Spinal cord (tissue), 10 donors: ENCODE results near the gene C19orf38. TPM values are rescaled to one million over a fixed set of nuclear protein-coding genes. Genes with fewer than 3 reads are reported as not detected.

Experiments
- DNase-seq, 6 donors: peaks; one replicate each; pipeline versions ENCODE4 v3.0.0 to v3.0.0-alpha.2; 2013 to 2015; ENCODE audit warnings: low spot score in 6 of 6, low read depth in 4 of 6
- H3K27ac ChIP-seq: one replicate; pipeline ENCODE4 v1.5.1; 2013; ENCODE audit warnings: low read depth, low read length, control low read depth
- H3K27me3 ChIP-seq: one replicate; pipeline ENCODE4 v1.6.1; 2013; ENCODE audit warnings: low read length; ENCODE audit not compliant: control insufficient read depth, insufficient read depth
- H3K36me3 ChIP-seq: one replicate; pipeline ENCODE4 v1.6.1; 2013; ENCODE audit warnings: low read length; ENCODE audit not compliant: control insufficient read depth, insufficient read depth
- H3K4me1 ChIP-seq: one replicate; pipeline ENCODE4 v1.6.1; 2013; ENCODE audit warnings: low read length; ENCODE audit not compliant: control insufficient read depth, insufficient read depth
- H3K4me3 ChIP-seq: one replicate; pipeline ENCODE4 v1.5.1; 2013; ENCODE audit warnings: low read depth, low read length, control low read depth
- H3K9me3 ChIP-seq: one replicate; pipeline ENCODE4 v1.6.1; 2013; ENCODE audit warnings: low read length; ENCODE audit not compliant: control insufficient read depth, insufficient read depth
- WGBS: methylation state at CpG from one replicate; pipeline ENCODE4 v1.1.5; 2013; ENCODE audit warnings: missing lambda C conversion rate; ENCODE audit not compliant: insufficient coverage; 5-methylcytosine and 5-hydroxymethylcytosine counted together
- polyA plus RNA-seq, 2 donors: library from polyadenylated mRNA; unstranded; fragments of 120-200 nt; gene quantifications; one replicate each; pipeline ENCODE4 v1.2.1, GENCODE V29; 2013; ENCODE audit not compliant: insufficient read length in 2 of 2
- total RNA-seq, 2 donors: library from RNA; depleted of rRNA in 1 of 2; stranded (reverse); fragments of 120-200 nt in 1 of 2; fragments of >200 nt in 1 of 2; gene quantifications; one replicate each; pipeline versions ENCODE4 v1.2.3 to v1.2.4, GENCODE V29; 2013 to 2014
- donor health status: healthy.

Gene C19orf38
- total and polyA plus RNA-seq, 4 donors, result 1.3 to 2.9 (median 2.2) TPM

DNA sequence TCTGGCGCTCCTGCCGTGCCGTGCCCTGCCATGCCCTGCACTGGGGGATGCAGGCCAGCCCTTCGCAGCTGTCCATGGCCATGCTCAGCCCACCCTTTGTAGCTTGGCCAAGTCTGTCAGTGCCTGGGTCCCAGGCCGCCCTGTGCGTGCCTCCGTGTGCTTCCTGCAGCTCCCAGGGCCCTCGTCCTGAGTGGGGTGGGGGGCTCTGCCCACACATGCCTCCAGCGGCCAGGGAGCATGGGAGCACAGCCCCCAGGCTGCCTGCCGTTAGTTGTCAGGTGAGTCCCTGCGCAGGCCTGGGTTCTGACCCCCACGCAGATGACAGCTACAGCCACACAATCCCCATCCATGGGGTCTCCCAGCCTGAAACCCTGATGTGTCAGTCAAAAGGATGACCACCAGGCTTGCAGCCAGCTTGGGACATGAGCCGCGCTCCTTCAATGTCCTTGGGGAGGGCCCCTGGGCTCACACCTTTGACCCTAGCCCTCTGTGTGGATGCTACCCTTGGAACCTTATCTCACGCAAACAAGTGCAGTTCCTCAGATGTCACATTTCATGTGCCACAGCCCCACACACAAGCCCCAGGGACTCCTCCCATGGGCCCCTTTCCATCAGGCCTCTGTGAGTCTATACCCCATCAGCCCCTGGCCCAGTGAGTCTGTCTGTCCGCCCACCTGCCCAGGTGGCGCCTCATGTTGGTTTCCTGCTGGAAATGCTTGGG, 36.7 kb upstream of the C19orf38 start:
- H3K4me1 ChIP-seq, result peaks cover 6% of the 10 kb centered on the region
- no peaks in the 10 kb centered on the region for H3K27me3 ChIP-seq
- 92% methylated on average over 17 of the region's 17 CpGs for WGBS
- no peak overlapping the region for H3K4me3 ChIP-seq
- no peaks in the 10 kb centered on the region for H3K9me3 ChIP-seq
- no peak overlapping the region for H3K27ac ChIP-seq
- DNase-seq, result no peak
- peaks cover 91% of the 10 kb centered on the region for H3K36me3 ChIP-seq

DNA sequence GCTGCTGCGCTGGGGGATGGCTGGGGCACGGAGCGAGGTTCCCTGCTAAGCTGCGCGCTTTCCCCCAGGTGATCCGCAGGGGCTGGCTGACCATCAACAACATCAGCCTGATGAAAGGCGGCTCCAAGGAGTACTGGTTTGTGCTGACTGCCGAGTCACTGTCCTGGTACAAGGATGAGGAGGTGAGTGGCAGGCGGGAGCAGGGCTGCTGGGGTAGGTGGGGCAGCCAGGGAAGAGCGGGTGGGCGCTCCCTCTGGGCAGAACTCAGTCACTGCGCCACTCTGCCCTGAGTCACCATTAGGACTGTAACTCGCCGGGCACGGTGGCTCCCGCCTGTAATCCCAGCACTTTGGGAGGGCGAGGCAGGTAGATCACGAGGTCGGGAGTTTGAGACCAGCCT, 36.0 kb upstream of the C19orf38 start:
- Histone ChIP-seq H3K4me1 (peaks cover 6% of the 10 kb centered on the region), H3K36me3 (peaks cover 94% of the 10 kb centered on the region), H3K27ac (no peak overlapping the region), H3K9me3 (no peaks in the 10 kb centered on the region), H3K27me3 (no peaks in the 10 kb centered on the region), H3K4me3 (no peak overlapping the region)
- no peak for DNase-seq
- 94% methylated on average over 19 of the region's 19 CpGs for WGBS

DNA sequence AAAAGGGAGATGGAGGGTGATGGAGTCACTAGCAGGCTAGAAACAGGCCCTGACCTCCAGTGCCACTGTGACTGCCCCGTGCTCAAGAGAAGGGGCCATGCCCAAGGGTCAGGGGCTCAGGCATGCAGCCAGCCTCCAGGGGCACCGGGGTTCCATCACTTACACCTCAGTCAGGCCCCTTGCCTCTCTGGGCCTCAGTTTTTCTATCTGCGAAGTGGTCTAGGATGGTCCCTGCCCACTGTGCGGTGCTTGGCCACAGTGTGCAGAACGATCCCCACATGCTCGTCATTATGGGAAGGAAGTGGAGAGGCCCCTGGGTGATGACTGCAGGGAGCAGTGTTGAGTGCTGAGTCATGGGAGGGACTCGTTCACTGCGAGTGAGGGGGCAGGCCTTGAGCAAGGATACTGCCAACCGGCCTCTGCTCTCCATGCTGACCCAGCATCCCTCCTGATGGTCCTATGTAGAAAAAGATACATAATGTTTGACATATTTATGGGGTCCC, 35.3 kb upstream of the C19orf38 start:
- Histone ChIP-seq H3K4me3 (no peak overlapping the region), H3K27me3 (no peaks in the 10 kb centered on the region), H3K4me1 (peaks cover 6% of the 10 kb centered on the region), H3K9me3 (no peaks in the 10 kb centered on the region), H3K27ac (no peak overlapping the region), H3K36me3 (peaks cover 96% of the 10 kb centered on the region)
- 83% methylated on average over 8 of the region's 9 CpGs for WGBS
- DNase-seq, result no peak

DNA sequence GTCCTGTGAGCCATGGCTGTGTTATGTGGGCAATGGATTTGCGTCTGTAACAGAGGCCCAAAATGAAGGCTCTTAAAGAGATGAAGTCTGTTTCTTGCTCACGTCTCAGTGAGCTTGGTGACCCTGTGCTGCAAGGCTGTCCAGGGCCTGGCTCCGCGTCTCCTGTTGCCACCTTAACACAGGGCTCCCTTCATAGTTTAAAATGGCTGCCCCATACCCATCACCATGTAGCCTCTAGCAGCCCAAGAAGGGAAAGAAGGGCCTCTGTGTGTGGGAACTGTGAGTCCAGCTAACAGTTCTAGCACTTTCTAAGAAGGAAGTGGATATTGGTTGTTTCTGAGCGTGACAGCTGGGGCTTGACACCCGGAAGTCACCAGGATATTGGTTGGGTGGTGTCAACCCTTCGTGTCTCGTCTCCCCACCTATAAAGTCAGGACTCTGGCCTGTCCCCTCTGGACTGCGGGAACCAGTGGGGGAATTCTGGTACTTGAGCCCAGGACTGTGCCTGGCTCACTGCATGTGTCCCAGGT, 33.1 kb upstream of the C19orf38 start:
- H3K4me1 ChIP-seq, result peaks cover 11% of the 10 kb centered on the region
- H3K9me3 ChIP-seq, result no peaks in the 10 kb centered on the region
- H3K27me3 ChIP-seq, result no peaks in the 10 kb centered on the region
- WGBS, result 86% methylated on average over 7 of the region's 9 CpGs
- H3K27ac ChIP-seq, result no peak overlapping the region
- DNase-seq, result no peak
- peaks cover 96% of the 10 kb centered on the region for H3K36me3 ChIP-seq
- no peak overlapping the region for H3K4me3 ChIP-seq

DNA sequence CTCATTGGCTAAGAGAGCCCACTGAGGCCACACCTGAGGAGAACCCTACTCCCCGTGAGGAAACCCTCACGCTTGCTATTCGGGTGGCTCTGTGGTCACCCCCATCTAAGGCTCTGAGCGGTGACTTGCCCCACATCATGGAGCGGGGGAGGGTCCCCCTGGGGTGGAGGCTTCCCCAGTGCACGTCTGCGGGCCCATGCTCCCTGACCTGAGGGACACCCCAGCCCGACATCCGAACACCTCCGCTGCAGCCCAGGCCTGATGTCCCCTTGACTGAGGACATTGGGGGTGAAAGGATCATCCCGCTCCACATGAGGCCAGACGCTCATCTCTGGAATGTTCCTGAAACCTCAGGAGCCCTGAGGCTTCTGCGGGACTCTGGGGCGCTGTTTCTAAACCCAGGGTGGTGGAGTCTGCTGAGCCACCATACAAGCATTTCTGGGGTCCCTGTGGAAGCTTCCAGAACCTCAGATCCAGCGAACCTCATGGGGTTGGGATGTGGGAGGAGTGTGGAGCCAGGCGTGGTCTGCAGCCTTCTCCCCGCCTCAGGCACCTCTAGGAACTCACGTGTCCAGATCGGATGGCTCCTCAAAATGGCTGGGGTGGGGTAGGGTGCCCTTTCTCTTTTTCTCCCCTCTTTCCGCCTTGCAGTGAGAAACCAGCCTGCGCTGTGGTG, 32.1 kb upstream of the C19orf38 start:
- WGBS, result 94% methylated on average over 16 of the region's 21 CpGs
- H3K27ac ChIP-seq, result peak overlapping the region; percentile 82

DNA sequence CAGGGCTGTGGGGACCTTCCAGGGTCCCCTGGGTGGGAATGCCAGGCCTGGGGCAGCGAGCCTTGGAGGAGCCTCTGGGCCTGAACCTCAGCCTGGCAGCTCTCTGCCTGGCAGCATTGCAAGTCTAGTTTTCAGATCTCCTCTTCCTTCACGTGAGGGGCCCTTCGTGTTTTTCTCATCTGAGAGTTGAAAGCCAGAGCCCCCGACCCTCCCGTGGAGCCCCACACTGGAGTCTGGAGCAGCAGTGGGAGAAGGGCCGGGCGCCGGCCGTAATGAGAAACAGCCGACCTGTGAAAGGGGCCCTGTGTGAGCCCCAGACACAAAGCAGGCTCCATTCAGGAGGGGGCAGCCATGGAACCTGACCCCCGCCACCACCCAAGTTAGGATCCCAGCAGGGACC, 31.5 kb upstream of the C19orf38 start:
- Histone ChIP-seq H3K4me1 (peaks cover 11% of the 10 kb centered on the region), H3K9me3 (no peaks in the 10 kb centered on the region), H3K27ac (peak overlapping the region; percentile 82), H3K4me3 (peak overlapping the region; percentile 48), H3K36me3 (peaks cover 96% of the 10 kb centered on the region), H3K27me3 (no peaks in the 10 kb centered on the region)
- DNase-seq, result no peak
- WGBS, result 79% methylated on average over 11 of the region's 11 CpGs

More for the DNA sequence above, 32.1 kb upstream of the C19orf38 start:
- no peaks in the 10 kb centered on the region for H3K9me3 ChIP-seq
- no peaks in the 10 kb centered on the region for H3K27me3 ChIP-seq
- no peak for DNase-seq
- peaks cover 11% of the 10 kb centered on the region for H3K4me1 ChIP-seq
- peaks cover 96% of the 10 kb centered on the region for H3K36me3 ChIP-seq
- H3K4me3 ChIP-seq, result peak overlapping the region; percentile 48

DNA sequence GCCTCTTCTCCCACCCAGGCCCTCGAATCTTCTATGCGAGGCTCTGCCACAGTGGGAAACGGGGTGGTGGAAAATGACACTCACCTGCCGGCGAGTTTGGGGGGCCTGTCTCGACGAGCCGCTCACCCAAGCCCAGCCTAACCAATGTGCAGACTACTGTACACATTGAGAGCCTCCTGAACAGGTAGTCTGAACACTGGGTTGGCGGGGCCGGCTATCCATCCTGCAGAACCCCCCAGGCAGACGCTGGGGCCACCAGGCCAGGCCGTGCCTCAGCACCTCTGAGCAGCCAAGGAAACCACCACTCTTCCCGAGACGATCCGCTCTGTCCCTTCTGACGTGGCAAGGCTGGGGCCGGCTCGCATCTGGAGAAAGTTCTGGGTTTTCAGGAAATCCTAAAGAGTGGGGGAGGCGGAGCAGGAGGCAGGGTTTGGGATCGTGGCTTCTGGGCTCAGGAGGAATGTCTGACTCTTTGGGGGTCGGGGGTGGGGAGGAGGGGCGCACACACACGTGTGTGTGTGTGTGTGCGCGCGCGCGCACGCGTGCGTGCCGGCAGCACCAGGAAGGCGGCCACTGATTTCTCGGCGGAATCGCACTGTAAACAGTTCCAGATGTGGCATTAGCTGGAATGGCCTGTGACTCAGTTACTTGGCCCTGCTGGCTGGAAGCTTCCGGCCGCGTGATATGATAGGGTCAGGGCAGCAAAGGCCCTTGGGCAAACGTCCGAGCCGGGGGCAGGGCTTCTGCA, 30.8 kb upstream of the C19orf38 start:
- H3K36me3 ChIP-seq, result peaks cover 96% of the 10 kb centered on the region
- peak in 1 of 6 donors; percentile 67 for DNase-seq
- H3K4me1 ChIP-seq, result peaks cover 11% of the 10 kb centered on the region
- H3K27ac ChIP-seq, result peak overlapping the region; percentile 82
- peak overlapping the region; percentile 48 for H3K4me3 ChIP-seq
- H3K27me3 ChIP-seq, result no peaks in the 10 kb centered on the region
- 81% methylated on average over 42 of the region's 42 CpGs for WGBS
- H3K9me3 ChIP-seq, result no peaks in the 10 kb centered on the region

DNA sequence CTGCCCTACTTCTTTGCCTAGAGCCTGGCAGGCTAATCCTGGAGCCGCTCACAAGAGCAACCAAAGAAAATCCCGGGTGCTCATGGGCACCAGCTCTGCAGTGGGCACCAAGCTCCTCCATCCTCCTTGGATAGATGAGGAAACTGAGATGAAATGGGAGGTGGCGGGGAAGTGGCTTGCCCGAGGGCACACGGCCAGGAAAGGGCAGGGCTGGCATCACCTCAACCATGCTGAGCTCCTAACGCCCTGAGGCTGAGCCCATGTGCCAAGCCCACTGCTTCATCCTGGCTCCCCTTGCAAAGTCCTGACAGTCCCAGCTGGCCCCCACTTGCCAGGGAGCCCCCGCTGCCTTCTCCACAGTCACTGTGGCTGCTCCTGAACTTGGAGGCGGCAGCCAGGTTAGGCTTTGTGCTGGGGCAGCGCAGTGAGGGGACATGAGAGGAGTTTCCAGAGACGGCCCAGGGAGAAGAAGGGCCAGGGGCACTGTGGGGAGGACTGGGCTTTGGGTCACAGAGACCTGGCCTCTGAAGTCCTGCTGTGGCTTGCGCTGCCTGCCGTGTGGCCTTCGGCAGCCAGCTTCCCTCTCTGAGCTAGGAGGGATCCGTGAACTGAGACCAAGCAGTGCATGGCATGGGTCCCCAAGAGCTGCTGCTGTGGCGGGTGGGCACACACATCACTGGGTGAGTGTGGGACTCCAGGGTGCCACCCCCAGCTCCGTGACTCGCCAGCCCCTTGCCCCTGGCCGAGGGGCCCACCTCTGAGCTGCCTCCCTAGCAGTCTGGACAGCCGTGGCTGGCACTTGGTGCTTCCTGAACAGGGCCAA, 29.7 kb upstream of the C19orf38 start:
- WGBS, result 93% methylated on average over 17 of the region's 19 CpGs
- Histone ChIP-seq H3K4me3 (no peak overlapping the region), H3K36me3 (peaks cover 95% of the 10 kb centered on the region), H3K27ac (peak overlapping the region; percentile 81), H3K4me1 (peaks cover 11% of the 10 kb centered on the region), H3K27me3 (no peaks in the 10 kb centered on the region), H3K9me3 (no peaks in the 10 kb centered on the region)
- DNase-seq, result no peak
